Measurements from ENCODE around the gene PLA2G4E.

PLA2G4E gene

GRCh38 chr15:41992803-41993190, 28.0 kb downstream of the PLA2G4E start:
- DNase-seq (ENCODE audit: low spot score) = no peak

- DNase-seq (ENCODE audit: low spot score) = no peak
These were observed 28.6 kb downstream of the PLA2G4E start for GRCh38 chr15:41992151-41992802.

GRCh38 chr15:41990691-41991090, 30.2 kb downstream of the PLA2G4E start:
- no peak for DNase-seq (ENCODE audit: low spot score)

- no peak for DNase-seq (ENCODE audit: low spot score)
These were observed 30.6 kb downstream of the PLA2G4E start for GRCh38 chr15:41990243-41990605.

DNA sequence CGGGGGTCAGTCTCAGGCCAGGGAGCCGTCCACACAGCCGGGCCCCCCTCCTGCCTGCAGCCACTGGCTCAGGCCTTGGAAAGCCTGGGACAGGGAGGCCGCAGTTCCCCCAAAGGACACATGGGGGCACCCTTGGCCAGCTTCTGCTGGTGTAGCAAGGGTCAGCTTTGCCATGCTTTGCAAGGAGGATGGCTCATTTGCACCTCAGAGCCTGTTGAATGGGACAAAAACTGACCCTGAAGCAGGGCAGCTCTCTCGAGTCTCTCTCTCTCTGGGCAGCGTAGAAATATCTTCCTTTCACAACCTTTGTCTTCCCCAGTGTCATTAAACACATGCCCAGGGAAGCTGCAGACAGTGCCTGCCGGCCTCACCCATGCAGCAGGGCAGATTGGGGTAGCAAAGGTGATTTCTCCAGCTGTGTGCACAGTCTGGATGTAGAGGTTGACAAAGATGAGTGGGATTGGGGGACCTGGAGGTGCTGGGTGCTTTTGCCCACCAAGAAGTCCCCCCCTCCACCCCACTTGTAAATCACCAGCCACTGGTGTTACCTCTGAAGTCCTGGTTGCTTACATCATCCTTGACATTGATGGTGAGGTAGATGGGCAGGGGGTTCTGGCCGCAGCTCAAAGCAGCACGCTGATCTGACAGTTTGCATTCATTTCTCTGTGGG, 31.1 kb downstream of the PLA2G4E start:
- peak; percentile 84 for DNase-seq (ENCODE audit: low spot score)

DNA sequence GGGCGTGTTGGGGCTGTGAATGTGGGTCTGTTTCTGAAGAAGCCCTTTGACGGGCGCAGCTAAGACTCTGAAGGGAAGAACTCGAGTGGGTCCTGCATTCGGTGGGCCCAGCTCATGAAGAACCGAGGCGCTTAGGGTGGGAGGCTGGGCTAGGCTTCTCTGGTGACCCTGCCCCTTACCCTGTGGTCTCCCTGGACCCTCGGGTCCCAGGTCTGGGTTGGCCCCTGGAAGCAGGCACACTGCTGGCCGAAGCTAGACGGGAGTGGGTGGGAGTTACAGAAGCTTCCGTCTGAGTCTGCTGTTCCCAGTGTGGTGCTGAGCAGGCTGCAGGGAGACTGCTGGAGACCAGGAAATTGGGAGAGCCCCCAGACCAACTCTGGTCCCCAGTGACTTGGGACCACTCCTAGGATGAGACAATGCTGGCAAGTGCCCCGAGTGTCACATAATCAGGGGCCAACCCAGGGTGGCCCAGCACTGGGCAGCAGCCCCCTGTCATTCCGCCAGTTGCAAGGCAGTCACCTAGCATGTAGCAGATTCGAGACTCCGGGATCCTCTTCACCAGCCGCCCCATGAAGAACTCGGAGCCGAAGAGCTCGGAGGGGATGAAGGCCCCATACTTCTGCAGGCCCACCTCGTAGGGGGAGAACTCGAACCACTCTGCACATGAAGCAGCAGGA, 31.8 kb downstream of the PLA2G4E start:
- DNase-seq (ENCODE audit: low spot score) = no peak

DNA sequence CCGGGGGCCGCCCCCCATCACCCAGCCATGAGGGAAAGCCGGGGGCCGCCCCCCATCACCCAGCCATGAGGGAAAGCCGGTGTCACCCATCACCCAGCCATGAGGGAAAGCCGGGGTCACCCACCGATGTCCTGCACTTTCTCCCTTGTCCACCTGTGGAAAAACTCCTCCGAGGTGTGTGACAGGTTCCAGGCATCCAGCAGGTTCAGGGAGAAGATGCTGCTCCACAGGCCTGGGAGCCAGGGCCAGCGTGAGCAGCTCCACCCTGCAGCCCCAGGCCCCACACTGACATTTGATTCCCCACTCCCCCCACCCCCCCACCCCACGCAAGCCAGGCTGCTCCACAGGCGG, 32.9 kb downstream of the PLA2G4E start:
- DNase-seq (ENCODE audit: low spot score) = no peak

- DNase-seq (ENCODE audit: low spot score) = no peak
These were observed 33.5 kb downstream of the PLA2G4E start for GRCh38 chr15:41987246-41987924.

DNA sequence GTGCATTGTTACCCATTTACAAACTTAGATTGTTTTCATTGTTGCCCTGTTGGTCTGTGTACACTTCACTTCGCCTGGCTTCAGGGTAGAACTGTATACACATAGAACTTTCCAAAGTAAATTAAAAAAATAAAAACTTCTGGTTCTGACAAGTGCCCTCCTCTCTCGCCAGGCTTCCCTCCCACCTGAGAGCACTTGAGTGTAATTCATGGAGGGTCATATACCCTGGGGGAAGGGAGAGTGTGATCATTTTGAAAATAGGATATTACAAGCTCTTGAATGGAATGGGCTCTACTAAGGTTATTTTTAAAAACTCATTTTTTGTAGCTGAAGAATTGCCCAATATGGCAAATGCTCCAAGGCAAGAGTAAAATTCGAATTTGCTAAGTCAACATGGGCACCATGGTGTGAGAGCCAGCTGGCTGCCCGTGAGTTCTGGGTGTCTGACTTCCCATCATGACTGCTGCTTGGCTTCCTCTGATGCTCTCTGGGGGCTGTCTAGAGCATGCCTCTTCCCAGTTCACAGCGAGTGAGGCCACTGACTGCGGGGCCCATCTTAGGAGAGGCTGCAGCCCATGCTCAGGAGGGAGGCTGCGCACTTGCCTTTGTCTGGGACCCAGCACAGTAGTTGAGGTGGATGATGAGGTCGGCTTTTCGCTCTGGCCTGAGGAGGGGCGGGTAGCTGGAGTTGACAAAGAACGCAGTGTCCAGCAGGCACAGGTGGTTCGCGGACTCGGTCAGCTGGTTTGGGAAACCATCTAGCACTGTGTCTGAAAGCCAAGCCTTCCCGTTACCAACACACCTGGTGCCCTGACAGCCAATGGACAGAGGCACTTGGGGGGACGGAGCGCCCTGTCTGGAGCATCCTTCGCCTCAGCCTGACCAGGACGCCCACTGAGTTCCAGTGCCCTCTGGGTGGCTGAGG, 35.3 kb downstream of the PLA2G4E start:
- no peak for DNase-seq (ENCODE audit: low spot score)

DNA sequence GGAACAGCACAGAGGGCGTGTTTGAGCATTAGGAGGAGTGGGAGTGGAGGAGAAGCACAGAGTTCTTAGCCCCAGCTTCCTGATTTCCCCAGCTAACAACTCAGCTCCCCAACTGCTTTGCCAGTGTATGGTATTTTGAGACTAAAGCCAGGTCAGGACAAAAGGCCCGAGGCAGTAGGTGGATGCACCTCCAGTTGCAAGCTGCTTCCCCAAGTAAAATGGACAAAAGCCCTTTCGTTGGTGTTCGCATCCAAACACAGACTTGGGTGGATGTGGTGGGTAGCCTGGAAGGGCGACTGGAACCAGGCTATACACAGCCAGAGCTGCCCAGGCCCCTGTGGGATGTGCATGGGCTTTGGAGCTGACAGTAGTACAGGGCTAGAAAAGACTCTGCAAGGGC, 36.2 kb downstream of the PLA2G4E start:
- no peak for DNase-seq (ENCODE audit: low spot score)

DNA sequence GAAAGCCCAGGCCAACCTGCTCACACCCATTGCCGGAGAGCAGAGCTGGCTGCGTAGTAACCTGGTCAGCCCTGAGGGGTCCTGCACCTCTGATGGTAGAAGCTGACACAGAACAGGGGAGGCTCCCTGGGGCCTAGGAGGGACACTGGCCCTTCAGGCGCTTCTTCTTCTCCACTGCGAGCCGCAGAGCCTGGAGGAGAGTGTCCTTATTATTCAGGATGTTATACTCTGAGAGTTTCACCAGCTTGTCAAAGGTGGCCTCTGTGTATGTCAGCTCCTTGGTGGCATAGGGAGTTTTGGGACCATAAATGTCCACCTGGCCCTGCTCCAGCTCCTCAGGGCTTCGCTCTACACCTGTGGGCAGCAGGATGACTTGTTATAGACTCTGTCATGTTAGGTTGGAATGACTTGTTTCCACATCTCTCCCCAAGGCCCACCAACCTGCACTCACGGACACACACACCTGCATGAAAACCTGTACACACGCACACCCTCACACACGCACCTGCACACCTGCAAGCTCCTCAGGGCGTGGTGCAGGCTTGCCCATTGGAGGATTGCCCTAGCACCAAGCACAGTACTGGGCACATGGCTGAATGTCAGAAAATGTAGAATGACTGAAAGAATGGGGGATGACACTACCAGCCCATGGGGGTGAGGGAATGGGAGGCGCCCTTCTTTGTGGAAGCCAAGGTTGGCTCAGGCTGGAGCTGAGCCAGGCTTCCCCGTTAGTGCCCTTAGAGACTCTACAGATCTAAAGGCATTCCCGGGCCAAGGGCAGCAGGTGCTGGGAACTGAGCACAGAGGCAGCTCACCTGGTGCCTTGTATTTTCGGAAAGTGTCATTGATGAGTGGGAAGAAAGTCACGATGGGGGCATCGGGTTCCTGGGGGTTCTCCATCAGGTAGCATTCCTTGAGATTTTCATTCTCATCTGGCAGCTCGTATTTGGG, 36.9 kb downstream of the PLA2G4E start:
- DNase-seq (ENCODE audit: low spot score) = no peak

DNA sequence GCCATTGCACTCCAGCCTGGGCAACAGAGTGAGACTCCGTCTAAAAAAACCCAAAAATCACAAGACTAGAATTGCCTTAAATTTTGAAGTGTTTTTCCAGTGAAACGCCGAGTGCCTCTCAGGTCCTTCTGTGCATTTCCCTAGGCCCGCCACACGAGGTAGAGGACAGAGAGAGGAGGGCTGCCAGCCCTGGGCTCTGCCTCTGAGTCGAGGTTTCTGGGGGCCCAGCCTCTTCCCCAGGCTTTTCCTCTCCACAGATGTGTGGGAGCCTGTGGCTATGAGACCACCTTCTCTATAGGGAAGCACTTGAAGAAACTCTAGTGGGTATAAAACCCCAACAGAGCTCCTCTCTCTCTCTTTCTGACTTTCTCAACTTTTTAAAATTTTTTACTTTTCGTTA, 37.6 kb downstream of the PLA2G4E start:
- no peak for DNase-seq (ENCODE audit: low spot score)

GRCh38 chr15:41982133-41982930, 38.5 kb downstream of the PLA2G4E start:
- DNase-seq (ENCODE audit: low spot score) = no peak

GRCh38 chr15:41981371-41982132, 39.3 kb downstream of the PLA2G4E start:
- DNase-seq (ENCODE audit: low spot score) = no peak

DNA sequence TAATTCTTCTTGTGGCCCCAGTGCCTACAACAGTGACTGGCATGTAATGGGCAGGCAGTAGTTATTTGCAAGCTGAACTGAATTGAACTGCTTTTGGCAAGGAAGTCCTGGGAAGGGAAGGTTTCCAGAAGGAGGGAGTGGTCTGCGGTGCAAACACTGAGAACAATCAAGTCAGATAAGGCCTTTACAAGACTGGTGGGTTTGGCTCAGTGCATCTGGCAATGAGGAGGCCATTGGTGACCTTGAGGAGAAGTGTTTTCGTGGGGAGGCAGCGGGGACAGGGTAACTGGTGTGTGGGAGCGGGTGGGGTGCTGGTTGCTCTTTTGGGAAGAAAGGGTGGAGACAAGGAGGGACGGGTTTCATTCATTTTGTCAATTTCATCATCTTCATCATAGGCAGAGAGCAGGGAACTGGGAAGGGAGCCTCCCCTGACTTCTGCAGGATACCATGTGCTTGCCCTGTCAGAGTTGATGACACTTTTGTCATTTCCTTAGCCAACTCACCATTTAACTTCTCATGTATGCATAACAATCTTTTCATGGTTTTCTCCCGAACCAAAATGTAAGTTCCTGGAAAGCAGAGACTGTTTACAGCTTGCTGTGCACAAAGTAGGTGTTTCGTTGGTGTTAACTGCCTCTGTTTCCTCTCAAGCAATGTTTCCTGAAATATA, 40.1 kb downstream of the PLA2G4E start:
- no peak for DNase-seq (ENCODE audit: low spot score)

DNA sequence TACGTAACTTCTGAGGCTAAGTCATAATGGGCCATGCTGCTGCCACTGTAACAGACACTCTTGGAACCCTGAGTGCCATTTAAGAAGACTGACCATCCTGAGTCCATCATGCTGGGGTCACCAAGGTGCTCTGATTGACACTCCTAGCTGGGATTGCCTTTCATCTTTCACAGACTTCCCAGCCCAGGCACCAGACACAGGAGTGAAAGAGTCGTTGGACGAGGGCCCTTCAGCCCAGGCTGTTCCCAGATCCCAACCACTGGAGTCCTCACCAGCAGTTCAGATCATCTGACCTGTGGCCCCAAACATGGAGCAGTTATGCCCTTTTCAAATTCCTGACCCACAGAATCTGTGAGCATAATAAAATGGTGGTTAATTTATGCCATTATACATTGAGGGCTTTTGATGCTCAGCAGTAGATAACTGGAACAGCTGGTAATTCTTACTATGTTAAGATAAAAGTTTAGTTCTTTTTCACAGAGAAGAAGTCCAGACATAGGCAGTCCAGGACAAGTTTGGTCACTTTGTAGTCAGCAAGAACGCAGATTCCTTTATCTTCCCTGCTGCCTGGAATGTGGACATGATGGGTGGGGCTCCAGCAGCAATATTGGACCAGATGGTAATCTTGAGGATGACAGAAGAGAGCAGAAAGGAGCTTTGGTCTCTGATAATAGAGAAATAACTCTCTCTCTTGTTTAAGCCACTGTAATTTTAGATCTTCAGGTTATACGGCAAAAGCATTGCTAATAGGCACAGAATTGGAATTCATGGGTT, 41.2 kb downstream of the PLA2G4E start:
- no peak for DNase-seq (ENCODE audit: low spot score)

DNA sequence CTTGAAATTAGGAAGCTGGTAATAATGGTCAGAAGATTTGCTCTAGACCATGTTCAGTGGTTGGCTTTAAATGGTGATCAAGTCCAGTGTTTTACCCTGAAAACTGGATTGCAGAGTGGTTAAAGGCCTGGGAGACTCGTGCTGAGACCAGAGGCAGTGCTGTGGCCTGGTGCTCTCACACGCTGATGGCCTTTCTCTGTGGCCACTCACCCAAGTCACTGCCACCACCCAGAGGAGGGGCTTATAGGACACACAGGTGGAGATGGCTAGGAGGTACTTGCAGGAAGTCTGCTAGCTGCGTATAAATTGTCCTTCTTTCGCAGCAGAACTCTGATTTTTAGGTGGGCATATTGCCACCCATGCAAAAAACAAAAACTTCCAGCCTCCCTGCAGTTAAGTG, 42.3 kb downstream of the PLA2G4E start:
- no peak for DNase-seq (ENCODE audit: low spot score)

All from Ammon's horn (tissue), 1 donor.